GM19455 (cell line): ENCODE data around the gene FUT4.
"Not testable (repeated sequence)": the region's sequence is repeated elsewhere in the genome, so short reads cannot be mapped to it uniquely, and the experiment has no call there.

ENCODE experiments used
- ATAC-seq: cut with Tn5 transposase; IDR thresholded peaks from one replicate; pipeline ENCODE4 v1.9.1; 2021; ENCODE audit not compliant: unreplicated experiment

FUT4 gene

GRCh38 chr11:94543695-94544645 is at the start of gene FUT4:
TSS of gene FUT4 (plus strand) at chr11:94543921. CDS start at chr11:94544134, 213 bp downstream.
- ATAC-seq: peak; percentile 88

GRCh38 chr11:94494126-94494680 is 49.5 kb upstream of the FUT4 start:
- ATAC-seq: peak; percentile 68

DNA sequence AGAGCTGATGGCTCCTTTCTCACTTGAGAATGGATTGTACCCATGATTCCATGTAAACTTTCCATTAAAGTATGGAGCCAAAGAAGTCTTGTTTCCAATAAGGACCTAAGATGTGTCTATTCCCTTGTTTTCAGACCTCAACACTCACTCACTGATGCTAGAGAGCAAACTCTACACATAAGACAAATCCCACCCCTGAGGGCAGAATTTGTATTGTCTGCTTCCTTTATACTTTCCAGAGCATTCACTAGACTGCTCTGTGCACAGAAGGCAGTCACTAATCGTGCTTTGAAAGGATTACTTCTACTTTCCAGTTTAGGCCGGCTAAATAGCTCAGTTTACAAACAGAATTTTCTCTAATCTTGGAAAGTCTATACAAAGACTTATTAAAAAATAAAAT is 43.5 kb upstream of the FUT4 start:
- ATAC-seq: no peak

- no peak for ATAC-seq
These were observed 42.2 kb upstream of the FUT4 start for GRCh38 chr11:94501522-94501921.

DNA sequence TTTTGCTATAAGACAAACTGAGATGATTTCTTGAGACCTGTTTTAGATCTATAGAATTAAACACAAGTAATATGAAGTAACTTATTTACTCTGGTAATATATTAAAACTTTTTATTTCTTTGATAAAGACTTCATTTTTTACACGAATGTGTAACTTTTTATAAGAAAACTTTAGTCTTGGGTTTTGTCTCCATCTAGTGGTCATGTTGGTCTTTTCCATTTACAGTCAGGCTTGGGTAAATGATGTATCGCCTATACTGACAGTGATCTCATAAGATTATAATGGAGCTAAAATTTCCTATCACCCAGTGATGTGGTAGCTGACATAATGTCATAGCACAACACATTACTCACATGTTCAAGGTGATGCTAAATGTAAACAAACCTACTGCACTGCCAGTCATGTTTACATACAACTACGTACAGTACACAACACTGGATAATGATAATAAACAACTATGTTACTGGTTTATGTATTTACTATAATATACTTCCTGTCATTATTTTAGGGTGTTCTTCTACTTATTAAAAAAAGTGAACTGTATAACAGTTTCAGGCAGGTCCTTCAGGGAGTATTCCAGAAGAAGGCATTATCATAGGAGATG is 38.9 kb upstream of the FUT4 start:
- ATAC-seq: peak; percentile 51

DNA sequence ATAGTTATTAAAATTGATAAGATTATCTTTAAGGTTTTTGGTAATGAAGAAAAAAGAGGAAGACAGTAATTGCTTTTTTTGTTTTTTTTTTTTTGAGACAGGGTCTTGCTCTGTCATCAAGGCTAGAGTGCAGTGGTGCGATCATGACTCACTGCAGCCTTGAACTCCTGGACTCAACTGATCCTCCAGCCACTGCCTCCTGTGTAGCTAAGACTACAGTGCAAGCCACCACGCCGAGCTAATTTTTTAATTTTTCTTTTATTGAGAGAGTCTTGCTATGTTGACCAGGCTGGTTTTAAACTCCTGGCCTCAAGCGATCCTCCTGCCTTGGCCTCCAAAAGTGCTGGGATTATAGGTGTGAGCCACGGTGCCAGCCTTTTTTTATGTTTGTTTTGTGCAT is 37.2 kb upstream of the FUT4 start:
- ATAC-seq: not testable (repeated sequence)

DNA sequence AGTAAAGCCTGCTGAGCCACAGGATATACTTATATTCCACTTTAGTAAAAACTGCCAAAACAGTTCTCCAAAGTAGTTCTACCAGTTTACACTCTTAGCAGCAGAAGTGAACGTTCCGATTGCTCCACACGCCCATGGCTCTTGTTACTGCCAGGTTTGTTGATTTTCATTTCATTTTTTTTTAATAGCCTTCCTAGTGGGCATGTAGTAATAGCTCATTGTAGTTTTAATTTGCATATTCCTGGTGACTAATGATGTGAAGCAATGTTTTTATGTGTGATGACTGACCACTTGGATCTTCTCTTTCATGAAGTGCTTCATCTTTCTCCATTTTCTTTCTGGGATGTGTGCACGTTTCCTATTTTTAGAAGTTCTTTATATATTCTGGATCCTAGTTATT is 36.2 kb upstream of the FUT4 start:
- ATAC-seq: no peak

GRCh38 chr11:94511932-94512781 is 31.6 kb upstream of the FUT4 start, which contains the start of gene C11orf97:
TSS of gene C11orf97 (plus strand) at chr11:94512461. CDS start at chr11:94512529, 68 bp downstream.
- ATAC-seq: no peak

GRCh38 chr11:94513091-94513490 is 30.6 kb upstream of the FUT4 start:
- ATAC-seq: no peak

DNA sequence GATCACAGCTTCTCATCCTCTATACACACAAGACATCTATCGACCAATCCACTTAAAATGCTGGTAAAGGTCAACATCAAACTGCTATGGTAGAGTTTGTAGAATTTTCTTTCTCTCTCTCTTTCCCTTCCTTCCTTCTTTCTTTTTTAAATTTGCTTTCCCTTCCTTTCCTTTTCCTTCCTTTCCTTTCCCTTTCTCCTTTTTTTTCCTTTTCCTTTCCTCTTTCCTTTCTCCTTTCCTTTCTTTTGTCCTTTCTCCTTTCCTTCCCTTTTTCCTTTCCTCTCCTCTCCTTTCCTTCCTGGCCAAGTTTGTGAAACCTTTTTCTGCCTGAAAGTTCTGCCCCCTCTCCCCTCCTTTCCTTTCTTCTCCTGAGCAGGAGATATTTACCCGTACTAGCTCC is 28.3 kb upstream of the FUT4 start:
- ATAC-seq: no peak

DNA sequence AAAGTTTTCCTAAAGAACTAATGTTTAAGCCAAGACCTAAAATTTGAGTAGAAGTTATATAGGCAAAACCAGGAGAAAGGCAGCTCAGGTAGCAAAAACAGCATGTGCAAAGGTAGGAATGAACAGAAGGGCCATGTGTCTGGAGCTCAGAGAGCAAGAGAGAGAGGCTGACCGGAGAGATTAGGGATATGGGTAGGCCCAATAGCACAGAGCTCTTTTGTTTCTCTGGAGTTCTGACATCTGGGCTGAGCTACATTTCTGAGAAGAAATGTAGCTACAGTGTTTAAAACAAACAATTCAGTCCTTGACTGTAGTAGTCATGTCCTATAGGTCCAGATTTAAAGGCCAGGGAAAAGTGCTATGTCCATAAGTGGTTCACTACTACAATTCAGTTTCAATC is 27.0 kb upstream of the FUT4 start:
- ATAC-seq: no peak

- no peak for ATAC-seq
These were observed 25.4 kb upstream of the FUT4 start for GRCh38 chr11:94518300-94518699.

GRCh38 chr11:94519478-94520084 is 24.1 kb upstream of the FUT4 start:
- ATAC-seq: no peak

GRCh38 chr11:94521684-94522083 is 22.0 kb upstream of the FUT4 start:
- ATAC-seq: no peak

DNA sequence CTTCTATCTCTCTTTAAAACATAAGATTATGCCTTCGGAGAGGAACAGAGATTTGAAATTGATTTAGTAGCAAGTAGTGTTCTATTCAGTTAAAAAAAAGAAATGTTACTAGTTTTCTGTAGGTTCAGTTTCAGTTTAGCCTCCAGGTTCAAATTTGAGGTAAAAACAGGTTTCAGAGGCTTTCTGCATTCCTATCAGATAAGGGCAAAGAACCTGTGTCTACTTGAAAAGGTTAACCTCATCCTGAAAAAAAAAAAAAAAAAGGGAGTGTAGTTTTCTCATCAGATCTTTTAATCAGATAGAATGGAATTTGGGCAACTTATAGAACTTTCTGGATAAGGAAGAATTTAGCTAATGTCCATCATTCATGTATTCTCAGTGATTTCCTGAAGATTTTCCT is 19.4 kb upstream of the FUT4 start:
- no peak for ATAC-seq

DNA sequence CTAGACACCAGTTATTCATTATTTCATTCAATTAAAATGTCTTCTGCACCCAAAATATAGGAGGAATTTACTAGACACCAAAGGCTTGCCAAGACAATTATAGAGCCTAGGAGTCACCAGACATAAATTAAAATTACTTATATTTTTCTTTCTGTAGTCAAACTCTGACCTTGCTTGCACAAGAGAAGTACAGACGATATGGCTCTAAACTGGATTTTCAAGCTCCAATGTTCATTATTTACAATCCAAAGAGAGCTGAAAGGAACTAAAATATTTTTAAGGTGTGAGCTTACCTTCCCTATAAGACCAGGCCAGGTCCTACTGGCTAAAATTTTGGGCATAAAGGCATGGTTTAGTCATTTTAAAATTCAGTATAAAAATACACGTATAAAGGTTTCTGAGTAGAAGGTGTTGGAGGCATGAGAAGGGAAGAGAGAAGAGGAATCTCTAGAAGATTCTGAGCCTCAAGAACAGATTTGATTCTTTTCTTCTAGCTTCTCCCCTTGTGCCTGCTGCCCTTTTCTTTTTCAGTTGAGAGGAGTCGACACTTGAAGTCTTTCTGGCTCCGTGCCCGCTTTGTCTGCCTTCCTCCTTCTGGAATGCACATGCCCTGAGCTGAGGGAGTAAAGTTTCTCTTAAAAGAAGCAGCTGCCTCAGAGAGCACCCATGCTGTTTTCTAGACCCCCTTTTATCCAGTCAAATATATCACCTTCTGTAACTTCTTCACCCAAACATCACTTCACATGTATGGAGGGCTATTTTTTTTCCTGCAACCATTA is 18.0 kb upstream of the FUT4 start:
- no peak for ATAC-seq

- ATAC-seq: no peak
These were observed 16.9 kb upstream of the FUT4 start for GRCh38 chr11:94526645-94527438.

- ATAC-seq: no peak
These were observed 15.2 kb upstream of the FUT4 start for GRCh38 chr11:94528551-94528950.

GRCh38 chr11:94532211-94532610 is 11.5 kb upstream of the FUT4 start:
- ATAC-seq: no peak
